ENCODE results near the gene ZBTB17. TPM values are rescaled to one million over a fixed set of nuclear protein-coding genes. Genes with fewer than 3 reads are reported as not detected.
"Not testable (repeated sequence)": the region's sequence is repeated elsewhere in the genome, so short reads cannot be mapped to it uniquely, and the experiment has no call there.

Gene ZBTB17
- total and polyA plus RNA-seq, 10 of the 15 experiments (the other 5 are each of a cell fraction or from before 2014, with no cell fraction given) = 0.87 to 59.4 (median 38.7) TPM

DNA sequence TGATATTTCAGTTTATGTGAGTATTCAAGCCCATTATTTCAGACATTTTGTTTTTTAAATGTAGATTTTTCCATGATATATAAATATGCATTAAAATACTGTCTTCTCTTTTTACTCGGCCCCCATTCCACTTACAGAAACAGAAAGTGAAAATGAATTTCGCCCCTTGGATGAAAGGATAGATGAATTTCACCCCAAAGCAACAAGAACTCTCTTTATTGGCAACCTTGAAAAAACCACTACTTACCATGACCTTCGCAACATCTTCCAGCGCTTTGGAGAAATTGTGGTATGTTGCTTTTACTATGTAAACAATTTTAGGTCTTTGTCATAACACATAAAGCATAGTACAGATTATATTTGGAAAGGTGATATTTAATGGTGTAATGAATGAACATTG, 59.9 kb downstream of the ZBTB17 start:
- no peaks in the 10 kb centered on the region for H3K9me3 ChIP-seq (replicated peaks; ENCODE audit: control insufficient read depth, insufficient read depth, low read length)
- no peaks in the 10 kb centered on the region for H3K27me3 ChIP-seq (replicated peaks in 1 of 2; ENCODE audit: control insufficient read depth in 2 of 2, insufficient read depth in 2 of 2, low read length in 1 of 2)
- BruUV-seq (replicated peaks) = no TSS peak
- H3K36me3 ChIP-seq (ENCODE audit: control insufficient read depth in 2 of 2, insufficient read depth in 2 of 2, low read length in 1 of 2) = peaks cover 2 to 18% of the 10 kb centered on the region in 2 experiments; a peak in 3 of 4 replicates
- FAIRE-seq = peak; percentile 61
- TF ChIP-seq, protein P1, sequence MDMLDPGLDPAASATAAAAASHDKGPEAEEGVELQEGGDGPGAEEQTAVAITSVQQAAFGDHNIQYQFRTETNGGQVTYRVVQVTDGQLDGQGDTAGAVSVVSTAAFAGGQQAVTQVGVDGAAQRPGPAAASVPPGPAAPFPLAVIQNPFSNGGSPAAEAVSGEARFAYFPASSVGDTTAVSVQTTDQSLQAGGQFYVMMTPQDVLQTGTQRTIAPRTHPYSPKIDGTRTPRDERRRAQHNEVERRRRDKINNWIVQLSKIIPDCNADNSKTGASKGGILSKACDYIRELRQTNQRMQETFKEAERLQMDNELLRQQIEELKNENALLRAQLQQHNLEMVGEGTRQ (IDR thresholded peaks at IDR 0.05; ENCODE audit: borderline replicate concordance, low read depth, low read length) = no peak
- no peak for TF ChIP-seq TCF3 (IDR thresholded peaks at IDR 0.05; ENCODE audit: borderline replicate concordance, insufficient read depth, low read depth, low read length)
- TF ChIP-seq PAX8 (IDR thresholded peaks at IDR 0.05) = no peak
- TF ChIP-seq ZBTB40 (IDR thresholded peaks at IDR 0.05; ENCODE audit: borderline replicate concordance) = peak; percentile 86
- peak; percentile 18; the same call in 1 of the 2 replicates for TF ChIP-seq RUNX3 (IDR thresholded peaks at IDR 0.05; ENCODE audit: low read length)
- no peak for TF ChIP-seq HDGF (IDR thresholded peaks at IDR 0.05)
- TF ChIP-seq TARDBP (IDR thresholded peaks at IDR 0.05; ENCODE audit: borderline replicate concordance) = no peak
- TF ChIP-seq CEBPB (IDR thresholded peaks at IDR 0.05; ENCODE audit: borderline replicate concordance in 1 of 2, low read depth in 2 of 2, low read length in 2 of 2) = no peak
- TF ChIP-seq SMARCA5 (IDR thresholded peaks at IDR 0.05) = no peak
- TF ChIP-seq ZSCAN29 (IDR thresholded peaks at IDR 0.05) = no peak
- ChIA-PET RAD21 (ENCODE audit: unreplicated experiment) (interaction anchor here (0.8 to 2.5 kb wide), 6 partner anchors 11 to 100 kb away, joined by 3 to 11 read pairs (median 5); partner anchors contain the start of gene ZBTB17), SMC1A (ENCODE audit: uncharacterized antibody, unreplicated experiment) (interaction anchor here (0.6 to 1.6 kb wide), 4 partner anchors 9 to 319 kb away, joined by 3 to 10 read pairs (median 4); no protein-coding TSS in a partner anchor), CTCF (interaction anchor here (1.3 to 3.5 kb wide), 5 partner anchors 9 to 112 kb away, joined by 3 to 22 read pairs (median 5); no protein-coding TSS in a partner anchor), POLR2A (interaction anchor here (0.9 to 1.1 kb wide), 2 partner anchors 77 to 100 kb away, joined by 3 read pairs; no protein-coding TSS in a partner anchor)
- H3K4me1 ChIP-seq (ENCODE audit: control insufficient read depth, insufficient read depth, low read length) = peaks cover 33% of the 10 kb centered on the region
- intact Hi-C loops (cut with micrococcal nuclease; ENCODE audit: unreplicated experiment) (loop anchor here (2.0 to 10.0 kb wide), 2 partner anchors 65 to 101 kb away; no protein-coding TSS in a partner anchor), in situ Hi-C loops (cut with MboI) (no loop called here)
- no peak overlapping the region for H3K9ac ChIP-seq (ENCODE audit: control insufficient read depth, insufficient read depth, low read length)
- no peak overlapping the region for H3K4me3 ChIP-seq
- no peaks in the 10 kb centered on the region for H4K20me1 ChIP-seq (ENCODE audit: control insufficient read depth, insufficient read depth)
- H3K4me2 ChIP-seq (ENCODE audit: control insufficient read depth, insufficient read depth) = peak overlapping the region; percentile 72
- no peak overlapping the region for H2AFZ ChIP-seq (ENCODE audit: control insufficient read depth, low read depth, low read length)
- no peak for DNase-seq (ENCODE audit: low read depth, low spot score)
- ATAC-seq = no peak
- peaks cover 17% of the 10 kb centered on the region for H3K79me2 ChIP-seq (ENCODE audit: control insufficient read depth, insufficient read depth, low read length)
- WGBS (ENCODE audit: insufficient coverage, insufficient replicate concordance, low lambda C conversion rate, missing lambda C conversion rate) = 75% methylated on average over 4 of the region's 4 CpGs
- peak overlapping the region; percentile 72; the same call in 1 of the 2 replicates for H3K27ac ChIP-seq (ENCODE audit: control insufficient read depth, insufficient read depth)

GRCh38 chr1:15913607-15914006, 62.3 kb downstream of the ZBTB17 start:
- ATAC-seq; DNase-seq (ENCODE audit: low read depth, low spot score); H4K20me1 ChIP-seq (ENCODE audit: control insufficient read depth, insufficient read depth); H3K27ac ChIP-seq (ENCODE audit: control insufficient read depth, insufficient read depth); H3K9ac ChIP-seq (ENCODE audit: control insufficient read depth, insufficient read depth, low read length); H3K4me2 ChIP-seq (ENCODE audit: control insufficient read depth, insufficient read depth); H3K27me3 ChIP-seq (replicated peaks in 1 of 2; ENCODE audit: control insufficient read depth in 2 of 2, insufficient read depth in 2 of 2, low read length in 1 of 2); H2AFZ ChIP-seq (ENCODE audit: control insufficient read depth, low read depth, low read length); H3K4me3 ChIP-seq; FAIRE-seq; H3K9me3 ChIP-seq (replicated peaks; ENCODE audit: control insufficient read depth, insufficient read depth, low read length); in situ Hi-C loops (cut with MboI); BruUV-seq (replicated peaks): not testable (repeated sequence)
- Histone ChIP-seq H3K4me1 (ENCODE audit: control insufficient read depth, insufficient read depth, low read length) (peaks cover 26% of the 10 kb centered on the region), H3K36me3 (ENCODE audit: control insufficient read depth in 2 of 2, insufficient read depth in 2 of 2, low read length in 1 of 2) (peaks cover 2 to 23% of the 10 kb centered on the region in 2 experiments), H3K79me2 (ENCODE audit: control insufficient read depth, insufficient read depth, low read length) (peaks cover 18% of the 10 kb centered on the region)
- ChIA-PET SMC1A (ENCODE audit: uncharacterized antibody, unreplicated experiment) (interaction anchor here (1.0 to 2.5 kb wide), 6 partner anchors 10 to 98 kb away, joined by 3 to 15 read pairs (median 4); no protein-coding TSS in a partner anchor), CTCF (interaction anchor here (0.9 to 1.7 kb wide), 6 partner anchors 9 to 122 kb away, joined by 3 to 6 read pairs (median 4); no protein-coding TSS in a partner anchor), RAD21 (ENCODE audit: unreplicated experiment) (interaction anchor here (1.1 to 1.5 kb wide), 2 partner anchors 31 to 98 kb away, joined by 3 to 6 read pairs; no protein-coding TSS in a partner anchor), POLR2A (interaction anchor here (0.5 kb wide), 1 partner anchor 16 kb away, joined by 3 read pairs; no protein-coding TSS in a partner anchor)
- intact Hi-C loops (cut with micrococcal nuclease; ENCODE audit: unreplicated experiment) = loop anchor here (10.0 kb wide), 1 partner anchor 99 kb away; no protein-coding TSS in a partner anchor
- WGBS (ENCODE audit: insufficient coverage, insufficient replicate concordance, low lambda C conversion rate, missing lambda C conversion rate) = 95% methylated on average over 3 of the region's 3 CpGs
